ENCODE results near the gene CNST. TPM values are rescaled to one million over a fixed set of nuclear protein-coding genes. Genes with fewer than 3 reads are reported as not detected.

Gene CNST
- total and polyA plus RNA-seq, 9 of the 15 experiments (the other 6 are each of a cell fraction or from before 2014, with no cell fraction given), result 17.0 to 55.3 (median 30.8) TPM

DNA sequence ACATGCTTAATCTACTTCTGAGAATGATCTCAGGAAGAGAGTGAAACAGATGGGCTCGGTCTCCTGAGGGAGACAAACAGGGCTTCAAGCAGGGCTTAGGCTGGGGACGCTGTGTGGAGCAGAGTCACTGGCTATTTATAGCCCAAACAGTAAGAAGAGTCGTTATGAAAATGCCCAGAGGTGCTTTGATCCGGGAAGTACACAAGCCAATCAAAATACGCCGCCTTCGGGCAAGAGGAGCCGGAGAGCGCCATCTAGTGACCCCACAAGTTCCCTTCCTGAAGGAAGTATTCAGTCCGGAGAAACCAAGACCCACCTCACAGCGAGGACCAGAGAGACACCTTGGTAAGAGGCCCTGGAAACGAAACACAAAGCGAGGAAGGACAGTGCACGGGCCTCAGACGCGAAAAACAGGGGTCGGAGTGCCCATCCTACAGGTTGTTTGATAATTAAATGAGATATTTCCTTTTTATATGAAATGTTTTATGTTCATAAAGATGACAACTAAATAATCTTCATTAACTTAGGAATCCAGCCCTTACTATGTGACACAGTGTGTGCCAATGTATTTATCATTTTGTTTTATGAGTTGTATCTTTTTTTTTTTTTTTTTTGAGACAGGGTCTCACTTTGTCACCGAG, 133.0 kb downstream of the CNST start (continued):
- TF ChIP-seq SMC3 (conservative IDR thresholded peaks at IDR 0.05; ENCODE audit: insufficient read depth, low read depth, low read length), result peak; percentile 72
- no peak for TF ChIP-seq ZNF277 (CRISPR knock-in tag; IDR thresholded peaks at IDR 0.05; ENCODE audit: borderline replicate concordance)
- no peak for TF ChIP-seq DDX20 (tag; IDR thresholded peaks at IDR 0.05; ENCODE audit: low read depth)
- 0 out of 2 replicates have a peak, but pooled peaks have one; percentile 26 for TF ChIP-seq ZKSCAN1 (IDR thresholded peaks at IDR 0.05; ENCODE audit: low read depth, low read length)
- no peak for TF ChIP-seq HMG20A (CRISPR knock-in tag; conservative IDR thresholded peaks at IDR 0.05)
- no peak for TF ChIP-seq SREBF1 (IDR thresholded peaks at IDR 0.05; ENCODE audit: borderline replicate concordance, low read depth, low read length)
- TF ChIP-seq, protein P1, sequence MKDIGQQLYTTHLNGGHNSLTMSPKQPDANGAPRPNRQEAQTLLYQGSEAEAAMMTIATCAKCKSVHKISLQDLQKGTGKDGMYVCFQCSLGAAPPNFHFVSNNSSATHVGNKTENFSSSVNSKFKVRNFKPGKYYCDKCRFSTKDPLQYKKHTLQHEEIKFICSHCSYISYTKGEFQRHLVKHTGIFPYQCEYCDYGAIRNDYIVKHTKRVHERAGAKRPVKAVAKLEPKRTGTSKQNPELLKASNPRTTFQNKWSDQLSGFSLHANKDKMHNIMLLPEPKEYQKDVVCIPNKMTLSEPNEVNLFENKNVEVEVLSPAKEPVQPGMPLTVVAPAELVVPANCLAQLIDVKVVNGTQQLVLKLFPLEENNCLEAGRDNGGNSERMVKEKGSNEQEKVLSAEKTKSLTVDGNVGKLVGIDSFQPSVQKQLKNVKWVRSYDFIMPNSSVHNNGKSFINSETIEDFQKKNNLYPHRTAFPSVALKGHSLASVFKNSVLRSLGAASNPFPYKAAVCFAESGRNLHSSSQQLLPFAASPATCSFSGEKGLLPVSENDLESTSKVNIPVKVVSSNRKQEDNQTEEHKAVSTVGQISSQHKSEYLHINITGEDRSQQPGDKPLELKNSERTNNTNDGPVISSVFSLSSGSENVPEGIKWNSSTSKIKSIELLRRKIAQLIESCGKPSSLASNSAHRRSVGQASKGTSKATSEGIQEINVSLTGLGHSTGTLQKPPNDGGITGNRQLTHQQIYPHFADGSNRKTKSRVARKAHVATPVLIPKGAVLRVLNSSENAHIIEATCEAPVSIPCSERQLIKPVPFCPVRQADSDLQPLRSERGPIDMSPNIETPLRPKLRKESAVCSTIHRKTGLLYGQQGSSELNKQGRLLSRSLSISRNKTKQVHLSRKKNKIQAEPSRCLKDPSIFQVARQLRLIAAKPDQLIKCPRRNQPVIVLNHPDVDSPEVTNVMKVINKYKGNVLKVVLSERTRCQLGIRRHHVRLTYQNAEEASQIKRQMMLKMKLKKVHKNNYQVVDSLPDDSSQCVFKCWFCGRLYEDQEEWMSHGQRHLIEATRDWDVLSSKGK (CRISPR knock-in tag; IDR thresholded peaks at IDR 0.05), result no peak
- TF ChIP-seq ZNF778 (CRISPR knock-in tag; IDR thresholded peaks at IDR 0.05), result no peak
- TF ChIP-seq VEZF1 (CRISPR knock-in tag; IDR thresholded peaks at IDR 0.05), result peak; percentile 18; the same call in 1 of the 2 replicates
- TF ChIP-seq, protein P2, sequence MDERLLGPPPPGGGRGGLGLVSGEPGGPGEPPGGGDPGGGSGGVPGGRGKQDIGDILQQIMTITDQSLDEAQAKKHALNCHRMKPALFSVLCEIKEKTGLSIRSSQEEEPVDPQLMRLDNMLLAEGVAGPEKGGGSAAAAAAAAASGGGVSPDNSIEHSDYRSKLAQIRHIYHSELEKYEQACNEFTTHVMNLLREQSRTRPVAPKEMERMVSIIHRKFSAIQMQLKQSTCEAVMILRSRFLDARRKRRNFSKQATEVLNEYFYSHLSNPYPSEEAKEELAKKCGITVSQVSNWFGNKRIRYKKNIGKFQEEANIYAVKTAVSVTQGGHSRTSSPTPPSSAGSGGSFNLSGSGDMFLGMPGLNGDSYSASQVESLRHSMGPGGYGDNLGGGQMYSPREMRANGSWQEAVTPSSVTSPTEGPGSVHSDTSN (CRISPR knock-in tag; IDR thresholded peaks at IDR 0.05; ENCODE audit: low read depth), result no peak
- TF ChIP-seq, protein P2 (tag; conservative IDR thresholded peaks at IDR 0.05; ENCODE audit: low read depth), result peak; percentile 46; the same call in 1 of the 2 replicates
- TF ChIP-seq AFF1 (IDR thresholded peaks at IDR 0.05; ENCODE audit: low read depth in 1 of 2, partially characterized antibody in 2 of 2), result peak; percentile 1 to 55
- TF ChIP-seq BCL6 (CRISPR knock-in tag; IDR thresholded peaks at IDR 0.05), result no peak

All from K562 (cell line).